Caco-2 (cell line): ENCODE results near the gene HNRNPM. TPM values are rescaled to one million over a fixed set of nuclear protein-coding genes. Genes with fewer than 3 reads are reported as not detected.

ENCODE experiments used
- BruUV-seq: library from RNA; stranded (reverse); fragments of 400-500 nt; replicated peaks from 2 replicates; lab custom pipeline; 2021; lab: Mats Ljungman, UMichigan
- CTCF ChIA-PET: fragments of 300-600 bp; sonication (Branson Sonifier 250); formaldehyde crosslinking; loops from one replicate; lab custom pipeline; 2022; ENCODE audit warnings: antibody characterized with exemption; lab: Charles Lee
- POLR2A ChIA-PET: fragments of 300-600 bp; sonication (Branson Sonifier 250); formaldehyde crosslinking; loops from one replicate; lab custom pipeline; 2022; ENCODE audit warnings: antibody characterized with exemption; lab: Charles Lee
- DNase-seq, 2 experiments: peaks; one replicate each; pipeline versions ENCODE4 v3.0.0 to v3.0.0-alpha.2; 2020 to 2022
- H3K27me3 ChIP-seq: replicated peaks from 2 replicates; pipeline ENCODE4 v1.6.0; 2011; ENCODE audit warnings: low read length; ENCODE audit not compliant: control insufficient read depth, insufficient read depth
- H3K36me3 ChIP-seq: 2 replicates; pipeline ENCODE4 v1.5.1; 2011; ENCODE audit warnings: low read length; ENCODE audit not compliant: control insufficient read depth, insufficient read depth
- H3K4me1 ChIP-seq: fragments of 250-450 bp; sonication (Bioruptor Pico); 2 replicates; pipeline ENCODE4 v1.5.1; 2020; ENCODE audit warnings: mild to moderate bottlenecking
- H3K4me3 ChIP-seq: 2 replicates; pipeline ENCODE4 v1.5.1; 2011; ENCODE audit warnings: low read depth, mild to moderate bottlenecking, control low read depth, low read length
- H3K9me3 ChIP-seq: fragments of 250-450 bp; sonication (Bioruptor Pico); 2 replicates; pipeline ENCODE4 v1.5.1; 2020; ENCODE audit warnings: mild to moderate bottlenecking, moderate library complexity
- H3K27ac Mint-ChIP-seq: one replicate; pipeline ENCODE4 v1.8.0; 2022; ENCODE audit warnings: mixed read lengths; ENCODE audit not compliant: unreplicated experiment
- H3K27me3 Mint-ChIP-seq: one replicate; pipeline ENCODE4 v1.8.0; 2022; ENCODE audit warnings: mixed read lengths; ENCODE audit not compliant: insufficient read depth, unreplicated experiment
- H3K36me3 Mint-ChIP-seq: one replicate; pipeline ENCODE4 v1.8.0; 2022; ENCODE audit warnings: mild to moderate bottlenecking, mixed read lengths; ENCODE audit not compliant: insufficient read depth, unreplicated experiment
- H3K4me1 Mint-ChIP-seq: one replicate; pipeline ENCODE4 v1.8.0; 2022; ENCODE audit warnings: low read depth, mixed read lengths; ENCODE audit not compliant: unreplicated experiment
- H3K4me3 Mint-ChIP-seq: one replicate; pipeline ENCODE4 v1.8.0; 2022; ENCODE audit warnings: mild to moderate bottlenecking, moderate library complexity, mixed read lengths; ENCODE audit not compliant: unreplicated experiment
- H3K9me3 Mint-ChIP-seq: one replicate; pipeline ENCODE4 v1.8.0; 2022; ENCODE audit warnings: mixed read lengths; ENCODE audit not compliant: unreplicated experiment
- CTCF ChIP-seq, 2 experiments: fragments of 200-600 bp in 1 of 2; IDR thresholded peaks; 1 replicate in 1 of 2; 2 replicates in 1 of 2; pipeline versions ENCODE4 v1.5.1 to v1.8.0; 2011 to 2022; ENCODE audit warnings: antibody characterized with exemption in 1 of 2, control low read depth in 1 of 2, inconsistent platforms in 1 of 2, low read depth in 1 of 2, low read length in 1 of 2, mild to moderate bottlenecking in 1 of 2, moderate library complexity in 1 of 2; ENCODE audit not compliant: insufficient read depth in 1 of 2, severe bottlenecking in 1 of 2, unreplicated experiment in 1 of 2
- intact Hi-C: fragments of 100-400 bp; cut with micrococcal nuclease; formaldehyde crosslinking; loops from one replicate; pipeline ENCODE4 v1.10.0; 2022; ENCODE audit not compliant: unreplicated experiment
- total RNA-seq: library from RNA; stranded (reverse); gene quantifications from 2 replicates; pipeline ENCODE4 v1.2.3, GENCODE V29; 2022

HNRNPM gene
- total RNA-seq, 1 experiment from 2014 or later = 271 TPM

DNA sequence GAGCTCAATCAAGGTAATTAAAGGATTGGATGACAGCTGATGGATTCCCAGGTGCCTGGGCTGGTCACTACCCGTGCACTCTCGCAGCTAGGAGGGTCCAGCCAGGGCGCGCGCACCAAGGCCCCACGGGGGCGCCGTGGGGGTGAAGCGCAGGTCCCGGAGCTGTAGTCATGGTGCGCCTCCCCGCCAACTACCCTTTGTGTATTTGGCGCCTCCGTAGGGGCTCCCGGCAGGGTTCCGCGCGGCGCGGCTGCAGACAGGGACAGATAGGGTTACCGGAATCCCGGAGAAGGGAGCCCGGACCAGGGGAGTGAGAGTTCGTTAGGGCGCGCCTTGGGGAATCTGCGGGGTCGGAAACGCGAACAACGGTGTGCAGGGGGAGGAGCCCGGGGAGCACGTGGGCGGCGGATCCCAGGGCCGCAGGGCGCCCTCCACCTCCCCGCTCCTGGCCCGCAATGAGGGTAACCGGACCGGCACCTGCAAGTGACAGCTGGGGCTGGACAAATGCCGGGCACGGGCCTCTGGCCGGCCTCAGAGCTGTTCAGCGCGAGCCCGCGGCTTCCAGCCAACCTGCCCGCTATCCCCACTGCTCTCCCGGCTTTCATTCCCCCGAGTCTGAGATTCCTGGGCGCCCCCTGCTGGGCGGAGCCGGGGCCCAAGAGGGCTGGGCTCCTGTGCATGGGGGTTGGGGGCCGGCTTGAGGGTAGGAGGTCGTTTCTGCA lies 61.1 kb downstream of the HNRNPM start:
- POLR2A ChIA-PET = interaction anchor here (1.1 to 1.4 kb wide), 3 partner anchors 8 to 93 kb away, joined by 3 to 5 read pairs (median 5); partner anchors contain the start of genes HNRNPM, MARCHF2 and ZNF414
- no TSS peak for BruUV-seq

DNA sequence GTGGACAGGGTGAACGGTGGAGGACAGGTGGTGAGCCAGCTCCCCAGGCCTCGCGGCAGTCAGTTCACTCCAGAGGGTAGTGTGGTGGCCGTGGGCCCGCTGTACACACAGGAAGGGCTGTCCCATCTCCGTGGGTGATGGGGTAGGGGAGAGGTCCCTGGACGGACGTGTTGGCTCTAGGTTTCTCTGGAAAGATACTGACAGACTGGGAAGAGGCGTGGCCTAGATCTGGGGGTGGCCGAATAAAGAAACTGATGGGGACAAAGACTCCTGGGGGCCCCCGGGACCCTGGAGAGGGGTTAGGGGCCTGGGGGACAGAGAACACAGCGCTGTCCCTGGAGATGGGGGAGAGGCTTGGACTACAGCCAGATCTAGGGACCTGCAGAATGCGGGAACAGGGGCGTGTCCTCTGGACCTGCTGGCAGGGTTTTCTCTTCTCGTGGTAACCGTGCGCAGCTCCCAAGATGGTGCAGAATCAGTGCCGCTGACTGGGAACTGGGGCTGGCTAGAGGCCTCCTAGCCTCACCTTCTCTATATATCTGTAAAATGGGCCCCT lies 61.7 kb downstream of the HNRNPM start:
- Mint-ChIP-seq H3K4me1 (no peaks in the 10 kb centered on the region), H3K36me3 (peaks cover 28% of the 10 kb centered on the region), H3K4me3 (peak overlapping the region; percentile 91), H3K27me3 (no peaks in the 10 kb centered on the region), H3K27ac (peak overlapping the region; percentile 82), H3K9me3 (no peaks in the 10 kb centered on the region)
- no peak for DNase-seq
- BruUV-seq = no TSS peak
- intact Hi-C loops = loop anchor here (1.0 to 5.0 kb wide), 2 partner anchors 94 to 152 kb away; partner anchors contain the start of gene MARCHF2
- no peaks in the 10 kb centered on the region for H3K27me3 ChIP-seq
- H3K36me3 ChIP-seq = no peaks in the 10 kb centered on the region
- no peaks in the 10 kb centered on the region for H3K9me3 ChIP-seq
- TF ChIP-seq CTCF (IDR thresholded peaks at IDR 0.05; ENCODE audit: insufficient read depth in 1 of 2, low read depth in 1 of 2, low read length in 1 of 2, severe bottlenecking in 1 of 2, unreplicated experiment in 1 of 2) = peak in 1 of 2 experiments; percentile 5
- H3K4me3 ChIP-seq = peak overlapping the region; percentile 67
- POLR2A ChIA-PET = interaction anchor here (1.4 kb wide), 1 partner anchor 93 kb away, joined by 5 read pairs; the partner anchor contains the start of gene MARCHF2
- H3K4me1 ChIP-seq = 0 out of 2 replicates have a peak, but pooled peaks cover 3% of the 10 kb centered on the region
- CTCF ChIA-PET = interaction anchor here (1.0 to 2.1 kb wide), 4 partner anchors 12 to 153 kb away, joined by 3 to 19 read pairs (median 5); partner anchors contain the start of gene MARCHF2

More for the DNA sequence above, 61.1 kb downstream of the HNRNPM start:
- Histone ChIP-seq H3K27me3 (no peaks in the 10 kb centered on the region), H3K4me1 (0 out of 2 replicates have a peak, but pooled peaks cover 3% of the 10 kb centered on the region), H3K4me3 (peak overlapping the region; percentile 67), H3K9me3 (no peaks in the 10 kb centered on the region), H3K36me3 (no peaks in the 10 kb centered on the region)
- H3K27ac Mint-ChIP-seq = peak overlapping the region; percentile 82
- H3K36me3 Mint-ChIP-seq = peaks cover 28% of the 10 kb centered on the region
- CTCF ChIA-PET = interaction anchor here (0.6 to 2.1 kb wide), 7 partner anchors 11 to 165 kb away, joined by 3 to 19 read pairs (median 4); partner anchors contain the start of gene MARCHF2
- H3K27me3 Mint-ChIP-seq = no peaks in the 10 kb centered on the region
- H3K9me3 Mint-ChIP-seq = no peaks in the 10 kb centered on the region
- intact Hi-C loops = loop anchor here (1.0 to 5.0 kb wide), 2 partner anchors 94 to 152 kb away; partner anchors contain the start of gene MARCHF2
- peak; percentile 72 to 91 for TF ChIP-seq CTCF (IDR thresholded peaks at IDR 0.05; ENCODE audit: insufficient read depth in 1 of 2, low read depth in 1 of 2, low read length in 1 of 2, severe bottlenecking in 1 of 2, unreplicated experiment in 1 of 2)
- peak overlapping the region; percentile 91 for H3K4me3 Mint-ChIP-seq
- H3K4me1 Mint-ChIP-seq = no peaks in the 10 kb centered on the region
- DNase-seq = peak; percentile 78 to 89

DNA sequence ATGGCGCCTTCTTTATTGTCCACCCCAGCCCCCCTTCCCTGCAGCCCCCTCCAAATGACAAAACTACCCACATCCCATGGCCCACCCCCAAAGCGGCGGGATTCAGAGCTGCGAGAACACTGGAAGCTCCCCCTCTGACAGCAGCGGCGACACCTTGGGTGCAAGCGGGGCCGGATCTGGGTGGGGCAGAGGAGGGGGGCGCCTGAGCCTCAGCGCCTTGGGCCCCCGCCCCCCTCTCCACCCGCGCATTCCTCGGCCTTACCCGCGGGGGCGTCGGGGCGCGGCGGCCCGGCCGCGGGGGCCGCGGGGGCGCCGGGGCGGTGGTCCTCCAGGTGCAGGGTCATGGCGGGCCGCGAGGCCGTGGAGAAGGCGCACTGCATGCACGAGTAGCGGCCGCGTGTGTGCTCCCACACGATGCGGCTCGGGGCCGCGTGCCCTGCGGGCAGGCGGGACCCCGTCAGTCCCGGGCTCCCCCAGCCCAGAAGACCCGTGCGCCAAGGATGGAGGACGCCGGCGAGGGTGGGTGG lies 65.9 kb downstream of the HNRNPM start:
- DNase-seq = no peak
- Histone ChIP-seq H3K4me3 (no peak overlapping the region), H3K9me3 (no peaks in the 10 kb centered on the region), H3K4me1 (peaks cover 12% of the 10 kb centered on the region; the same call in 1 of the 2 replicates), H3K36me3 (peaks cover 2% of the 10 kb centered on the region), H3K27me3 (no peaks in the 10 kb centered on the region)
- Mint-ChIP-seq H3K4me1 (no peaks in the 10 kb centered on the region), H3K4me3 (no peak overlapping the region), H3K9me3 (no peaks in the 10 kb centered on the region), H3K36me3 (peaks cover 27% of the 10 kb centered on the region), H3K27me3 (no peaks in the 10 kb centered on the region), H3K27ac (no peak overlapping the region)
- TF ChIP-seq CTCF (IDR thresholded peaks at IDR 0.05; ENCODE audit: insufficient read depth in 1 of 2, low read depth in 1 of 2, low read length in 1 of 2, severe bottlenecking in 1 of 2, unreplicated experiment in 1 of 2) = no peak
- no TSS peak for BruUV-seq
- CTCF ChIA-PET = interaction anchor here (0.6 kb wide), 1 partner anchor 63 kb away, joined by 6 read pairs; no protein-coding TSS in a partner anchor
- intact Hi-C loops = no loop called here
- POLR2A ChIA-PET = no interaction called here
